GM23338 (cell line): Measurements from ENCODE around the gene RGS7.

ENCODE experiments used
- CREB1 ChIP-seq: fragments of 250-450 bp; sonication (Bioruptor Pico); IDR thresholded peaks from 2 replicates; pipeline ENCODE4 v1.5.0; 2020; ENCODE audit warnings: low read depth, mild to moderate bottlenecking, moderate library complexity
- CTCF ChIP-seq, 2 experiments: fragments of 200-600 bp in 1 of 2; sonication (generic) in 1 of 2; conservative IDR thresholded peaks; 2 replicates each; pipeline versions ENCODE4 v1.5.1 to v1.6.1; 2016 to 2017; ENCODE audit warnings: antibody characterized with exemption in 2 of 2, low read depth in 2 of 2, mild to moderate bottlenecking in 2 of 2, moderate library complexity in 1 of 2
- EZH2 ChIP-seq: fragments of 200-600 bp; sonication (generic); IDR thresholded peaks from one replicate; pipeline ENCODE4 v1.8.0; 2017; ENCODE audit warnings: antibody characterized with exemption, mild to moderate bottlenecking, low read depth; ENCODE audit not compliant: unreplicated experiment
- POLR2AphosphoS5 ChIP-seq: IDR thresholded peaks from 2 replicates; pipeline ENCODE4 v1.6.1; 2016; ENCODE audit warnings: antibody characterized with exemption, low read depth

- TF ChIP-seq POLR2AphosphoS5 (no peak), EZH2 (no peak), CTCF (conservative IDR thresholded peaks at IDR 0.05; ENCODE audit: low read depth in 2 of 2) (no peak), CREB1 (CRISPR knock-in tag) (no peak)
These were observed 533.6 kb downstream of the RGS7 start for GRCh38 chr1:240823357-240823756.
